OCI-LY3 (cell line): ENCODE data around the gene KCNMA1.

Experiments
- H2AFZ ChIP-seq: fragments of 200-600, 300-600 bp; shearing (Covaris generic); 2 replicates; pipeline ENCODE4 v1.6.0; 2014; ENCODE audit warnings: antibody characterized with exemption, low read depth, low read length
- H3K27ac ChIP-seq: fragments of 200-600, 300-600 bp; sonication (generic); 2 replicates; pipeline ENCODE4 v1.5.1; 2014; ENCODE audit warnings: mild to moderate bottlenecking, low read length, moderate library complexity, mixed read lengths
- H3K27me3 ChIP-seq: fragments of 200-600, 300-600 bp; sonication (generic); 2 replicates; pipeline ENCODE4 v1.6.1; 2014; ENCODE audit warnings: low read depth, low read length, mixed read lengths
- H3K36me3 ChIP-seq: fragments of 200-600, 300-600 bp; sonication (generic); replicated peaks from 2 replicates; pipeline ENCODE3; 2014; ENCODE audit warnings: low read depth, low read length, mixed read lengths
- H3K4me1 ChIP-seq: fragments of 300-600, 200-600 bp; sonication (generic); 2 replicates; pipeline ENCODE4 v1.6.1; 2014; ENCODE audit warnings: low read length, mixed read lengths
- H3K4me2 ChIP-seq: fragments of 200-600, 300-600 bp; sonication (generic); 2 replicates; pipeline ENCODE4 v1.6.1; 2014; ENCODE audit warnings: low read length, mixed read lengths
- H3K4me3 ChIP-seq: fragments of 300-600, 200-600 bp; sonication (generic); 2 replicates; pipeline ENCODE4 v1.5.1; 2014; ENCODE audit warnings: antibody characterized with exemption, mild to moderate bottlenecking, low read length, moderate library complexity
- H3K79me2 ChIP-seq: fragments of 300-600, 200-600 bp; shearing (Covaris generic); 2 replicates; pipeline ENCODE4 v1.6.1; 2014; ENCODE audit warnings: mild to moderate bottlenecking, low read length, mixed read lengths
- H3K9ac ChIP-seq: fragments of 300-600, 200-600 bp; shearing (Covaris generic); 2 replicates; pipeline ENCODE4 v1.6.0; 2014; ENCODE audit warnings: mild to moderate bottlenecking, low read length, moderate library complexity
- H3K9me3 ChIP-seq: fragments of 200-600, 300-600 bp; shearing (Covaris generic); 2 replicates; pipeline ENCODE4 v1.6.1; 2014; ENCODE audit warnings: low read length, mixed read lengths; ENCODE audit not compliant: insufficient read depth
- H4K20me1 ChIP-seq: fragments of 200-600, 300-600 bp; sonication (generic); 2 replicates; pipeline ENCODE4 v1.6.1; 2016; ENCODE audit warnings: low read length, mixed read lengths; ENCODE audit not compliant: insufficient read depth
- EZH2phosphoT487 ChIP-seq: fragments of 200-600 bp; shearing (Covaris generic); IDR thresholded peaks from 2 replicates; pipeline ENCODE4 v1.6.1; 2018; ENCODE audit warnings: antibody characterized with exemption, mixed run types, low read depth
- TF ChIP-seq, protein P1 (sequence below): fragments of 200-600, 300-600 bp; sonication (generic); IDR thresholded peaks from 2 replicates; pipeline ENCODE4 v1.5.1; 2014; ENCODE audit warnings: antibody characterized with exemption, low read length, low read depth

KCNMA1 gene

DNA sequence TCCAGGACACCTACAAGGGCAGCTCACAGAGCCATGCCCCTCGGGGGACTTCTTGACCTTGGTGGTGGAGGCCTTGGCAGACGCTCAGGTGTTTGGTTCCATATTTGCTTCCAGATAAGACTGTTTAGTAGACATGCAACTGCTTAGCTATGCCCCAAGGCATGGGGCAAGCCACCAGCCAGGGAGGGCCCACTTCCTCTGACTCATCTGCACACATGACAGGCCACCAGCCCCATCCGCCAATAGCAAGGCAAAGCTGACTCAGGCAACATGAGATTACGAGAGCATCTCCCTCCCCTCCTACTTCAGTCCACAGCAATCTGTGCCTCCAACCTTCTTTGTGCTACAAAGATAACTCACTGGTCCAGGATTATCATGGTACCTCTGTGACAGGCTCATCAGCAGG, 54.9 kb downstream of the KCNMA1 start:
- H2AFZ ChIP-seq = no peak overlapping the region

DNA sequence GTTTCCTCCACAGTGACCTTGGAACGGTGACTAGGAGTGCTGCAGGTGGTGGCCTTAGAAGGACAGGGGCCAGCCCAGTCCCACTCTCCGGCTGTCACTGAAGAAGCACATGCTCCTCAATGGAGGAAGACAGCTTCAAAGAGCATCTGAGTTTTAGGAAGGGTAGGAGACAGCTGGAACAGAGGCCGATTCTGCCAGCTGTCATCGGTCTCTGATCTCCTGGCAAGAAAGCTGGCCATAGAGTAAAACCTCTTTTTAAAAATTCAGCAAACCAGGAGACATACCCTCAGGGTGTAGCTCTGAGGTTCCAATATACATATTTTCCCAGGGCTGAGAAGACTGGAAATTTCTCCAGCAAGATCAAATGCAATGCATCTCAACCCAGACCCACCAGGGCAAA, 55.9 kb downstream of the KCNMA1 start:
- Histone ChIP-seq H3K36me3 (peaks cover 10% of the 10 kb centered on the region), H3K27ac (no peak overlapping the region), H3K9me3 (no peaks in the 10 kb centered on the region), H2AFZ (no peak overlapping the region), H3K27me3 (no peaks in the 10 kb centered on the region), H3K9ac (no peak overlapping the region), H4K20me1 (peaks cover 82% of the 10 kb centered on the region), H3K4me1 (no peaks in the 10 kb centered on the region), H3K79me2 (peaks cover 25% of the 10 kb centered on the region; the same call in 1 of the 2 replicates), H3K4me3 (no peak overlapping the region), H3K4me2 (no peak overlapping the region)
- no peak for TF ChIP-seq EZH2phosphoT487
- TF ChIP-seq, protein P1, sequence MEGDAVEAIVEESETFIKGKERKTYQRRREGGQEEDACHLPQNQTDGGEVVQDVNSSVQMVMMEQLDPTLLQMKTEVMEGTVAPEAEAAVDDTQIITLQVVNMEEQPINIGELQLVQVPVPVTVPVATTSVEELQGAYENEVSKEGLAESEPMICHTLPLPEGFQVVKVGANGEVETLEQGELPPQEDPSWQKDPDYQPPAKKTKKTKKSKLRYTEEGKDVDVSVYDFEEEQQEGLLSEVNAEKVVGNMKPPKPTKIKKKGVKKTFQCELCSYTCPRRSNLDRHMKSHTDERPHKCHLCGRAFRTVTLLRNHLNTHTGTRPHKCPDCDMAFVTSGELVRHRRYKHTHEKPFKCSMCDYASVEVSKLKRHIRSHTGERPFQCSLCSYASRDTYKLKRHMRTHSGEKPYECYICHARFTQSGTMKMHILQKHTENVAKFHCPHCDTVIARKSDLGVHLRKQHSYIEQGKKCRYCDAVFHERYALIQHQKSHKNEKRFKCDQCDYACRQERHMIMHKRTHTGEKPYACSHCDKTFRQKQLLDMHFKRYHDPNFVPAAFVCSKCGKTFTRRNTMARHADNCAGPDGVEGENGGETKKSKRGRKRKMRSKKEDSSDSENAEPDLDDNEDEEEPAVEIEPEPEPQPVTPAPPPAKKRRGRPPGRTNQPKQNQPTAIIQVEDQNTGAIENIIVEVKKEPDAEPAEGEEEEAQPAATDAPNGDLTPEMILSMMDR = no peak

More for the DNA sequence above, 54.9 kb downstream of the KCNMA1 start:
- Histone ChIP-seq H3K9ac (no peak overlapping the region), H3K9me3 (no peaks in the 10 kb centered on the region), H3K36me3 (peaks cover 10% of the 10 kb centered on the region), H4K20me1 (peaks cover 84% of the 10 kb centered on the region), H3K4me1 (no peaks in the 10 kb centered on the region), H3K27ac (no peak overlapping the region), H3K4me2 (no peak overlapping the region), H3K79me2 (peaks cover 28% of the 10 kb centered on the region), H3K4me3 (no peak overlapping the region), H3K27me3 (no peaks in the 10 kb centered on the region)
- no peak for TF ChIP-seq EZH2phosphoT487
- TF ChIP-seq, protein P1 = no peak

DNA sequence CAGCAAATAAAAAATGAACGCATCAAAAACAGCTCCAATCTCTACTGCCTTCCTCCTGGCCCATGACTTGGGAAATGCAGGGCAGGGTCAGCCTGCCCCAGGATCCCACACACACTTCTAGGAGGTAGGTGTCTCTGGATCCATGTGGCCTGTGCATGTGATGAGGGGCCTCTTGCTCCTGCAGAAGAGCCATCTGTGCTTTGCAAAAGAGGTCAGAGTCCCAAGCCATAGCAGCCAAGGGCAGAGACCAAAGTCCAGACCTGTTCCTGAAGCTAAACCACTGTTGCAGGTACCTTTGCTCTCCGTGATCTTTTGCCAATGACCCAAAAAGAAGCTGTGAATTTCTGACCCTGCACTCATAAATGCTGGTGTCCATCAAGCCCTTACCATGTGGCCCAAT, 57.1 kb downstream of the KCNMA1 start:
- Histone ChIP-seq H2AFZ (no peak overlapping the region), H3K79me2 (peaks cover 23% of the 10 kb centered on the region; the same call in 1 of the 2 replicates), H3K36me3 (peaks cover 7% of the 10 kb centered on the region), H3K27me3 (no peaks in the 10 kb centered on the region), H3K9me3 (no peaks in the 10 kb centered on the region), H3K4me1 (no peaks in the 10 kb centered on the region), H3K9ac (no peak overlapping the region), H3K4me3 (no peak overlapping the region), H4K20me1 (peaks cover 84% of the 10 kb centered on the region), H3K27ac (no peak overlapping the region), H3K4me2 (no peak overlapping the region)
- TF ChIP-seq EZH2phosphoT487 = no peak
- TF ChIP-seq, protein P1 = no peak

DNA sequence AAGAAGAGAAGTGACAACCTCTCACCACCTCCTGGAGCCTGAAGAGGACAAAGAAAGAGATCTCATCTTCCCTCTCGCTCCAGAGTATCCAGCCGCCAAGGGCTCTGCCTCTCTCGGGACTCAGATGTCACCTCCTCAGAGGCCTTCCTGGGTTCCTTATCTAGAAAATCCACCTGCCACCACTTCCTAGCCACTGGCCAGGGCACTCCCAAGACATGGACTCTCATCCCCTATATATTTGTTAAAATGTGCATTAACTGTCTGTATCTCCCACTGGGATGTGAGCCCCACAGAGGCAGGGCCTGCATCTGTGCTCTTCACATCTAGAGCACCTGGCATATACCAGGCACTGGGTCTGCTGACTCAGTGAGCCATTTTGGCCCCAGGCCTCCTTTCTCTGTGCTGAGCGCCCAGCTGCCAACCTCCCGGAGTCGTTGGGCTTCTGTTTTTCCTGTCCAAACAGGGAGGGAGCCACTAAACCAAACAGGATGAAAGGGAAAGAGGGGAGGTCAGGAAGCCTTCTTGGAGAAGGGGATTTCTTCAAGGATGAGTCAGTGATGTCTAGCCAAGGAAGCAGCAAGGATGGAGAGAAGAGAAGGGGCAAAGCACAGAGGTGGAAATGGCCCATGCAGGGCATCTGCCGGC, 58.9 kb downstream of the KCNMA1 start:
- Histone ChIP-seq H3K27me3 (no peaks in the 10 kb centered on the region), H3K79me2 (peaks cover 16% of the 10 kb centered on the region; the same call in 1 of the 2 replicates), H2AFZ (no peak overlapping the region), H3K4me2 (no peak overlapping the region), H3K4me1 (no peaks in the 10 kb centered on the region), H3K9me3 (no peaks in the 10 kb centered on the region), H3K36me3 (peaks cover 7% of the 10 kb centered on the region), H4K20me1 (peaks cover 82% of the 10 kb centered on the region), H3K4me3 (no peak overlapping the region), H3K27ac (no peak overlapping the region), H3K9ac (no peak overlapping the region)
- TF ChIP-seq, protein P1 = no peak
- TF ChIP-seq EZH2phosphoT487 = no peak
